HG03575 (cell line): ENCODE measurements around the gene UBL7.

ENCODE experiments used
- ATAC-seq: cut with Tn5 transposase; IDR thresholded peaks from one replicate; pipeline ENCODE4 v1.9.1; 2021; ENCODE audit not compliant: unreplicated experiment, insufficient number of reproducible peaks, low FRiP score; ENCODE audit errors: extremely low read depth

The UBL7 gene

GRCh38 chr15:74427607-74428441 lies 33.1 kb downstream of the UBL7 start:
- no peak for ATAC-seq

- ATAC-seq: no peak
Observed at GRCh38 chr15:74426404-74427281, 34.3 kb downstream of the UBL7 start.

- no peak for ATAC-seq
Observed at GRCh38 chr15:74425630-74426029, 35.3 kb downstream of the UBL7 start.

- no peak for ATAC-seq
Observed at GRCh38 chr15:74424901-74425528, 35.9 kb downstream of the UBL7 start.

- no peak for ATAC-seq
Observed at GRCh38 chr15:74423431-74424257, 37.3 kb downstream of the UBL7 start.

- ATAC-seq: no peak
Observed at GRCh38 chr15:74422652-74423430, 38.1 kb downstream of the UBL7 start.

GRCh38 chr15:74422265-74422651 lies 38.7 kb downstream of the UBL7 start:
- ATAC-seq: no peak

GRCh38 chr15:74421302-74422245 lies 39.4 kb downstream of the UBL7 start:
- ATAC-seq: no peak

- ATAC-seq: no peak
Observed at GRCh38 chr15:74420193-74420905, 40.6 kb downstream of the UBL7 start.

- no peak for ATAC-seq
Observed at GRCh38 chr15:74419432-74419831, 41.5 kb downstream of the UBL7 start.

GRCh38 chr15:74418575-74419338 lies 42.2 kb downstream of the UBL7 start:
- ATAC-seq: no peak

GRCh38 chr15:74417670-74418069 lies 43.3 kb downstream of the UBL7 start:
- ATAC-seq: no peak

- no peak for ATAC-seq
Observed at GRCh38 chr15:74417225-74417624, 43.7 kb downstream of the UBL7 start.

GRCh38 chr15:74415966-74416916 lies 44.7 kb downstream of the UBL7 start:
- no peak for ATAC-seq
